Spinal cord (tissue), 10 donors: ENCODE measurements around the gene NAXE. TPM values are rescaled to one million over a fixed set of nuclear protein-coding genes. Genes with fewer than 3 reads are reported as not detected.
"Not testable (repeated sequence)": the region's sequence is repeated elsewhere in the genome, so short reads cannot be mapped to it uniquely, and the experiment has no call there.

ENCODE experiments used
- DNase-seq, 6 donors: peaks; one replicate each; pipeline versions ENCODE4 v3.0.0 to v3.0.0-alpha.2; 2013 to 2015; ENCODE audit warnings: low spot score in 6 of 6, low read depth in 4 of 6
- H3K27ac ChIP-seq: one replicate; pipeline ENCODE4 v1.5.1; 2013; ENCODE audit warnings: low read depth, low read length, control low read depth
- H3K27me3 ChIP-seq: one replicate; pipeline ENCODE4 v1.6.1; 2013; ENCODE audit warnings: low read length; ENCODE audit not compliant: control insufficient read depth, insufficient read depth
- H3K36me3 ChIP-seq: one replicate; pipeline ENCODE4 v1.6.1; 2013; ENCODE audit warnings: low read length; ENCODE audit not compliant: control insufficient read depth, insufficient read depth
- H3K4me1 ChIP-seq: one replicate; pipeline ENCODE4 v1.6.1; 2013; ENCODE audit warnings: low read length; ENCODE audit not compliant: control insufficient read depth, insufficient read depth
- H3K4me3 ChIP-seq: one replicate; pipeline ENCODE4 v1.5.1; 2013; ENCODE audit warnings: low read depth, low read length, control low read depth
- H3K9me3 ChIP-seq: one replicate; pipeline ENCODE4 v1.6.1; 2013; ENCODE audit warnings: low read length; ENCODE audit not compliant: control insufficient read depth, insufficient read depth
- WGBS: methylation state at CpG from one replicate; pipeline ENCODE4 v1.1.5; 2013; ENCODE audit warnings: missing lambda C conversion rate; ENCODE audit not compliant: insufficient coverage; 5-methylcytosine and 5-hydroxymethylcytosine counted together
- polyA plus RNA-seq, 2 donors: library from polyadenylated mRNA; unstranded; fragments of 120-200 nt; gene quantifications; one replicate each; pipeline ENCODE4 v1.2.1, GENCODE V29; 2013; ENCODE audit not compliant: insufficient read length in 2 of 2
- total RNA-seq, 2 donors: library from RNA; depleted of rRNA in 1 of 2; stranded (reverse); fragments of 120-200 nt in 1 of 2; fragments of >200 nt in 1 of 2; gene quantifications; one replicate each; pipeline versions ENCODE4 v1.2.3 to v1.2.4, GENCODE V29; 2013 to 2014
- donor health status: healthy.

NAXE gene
- total and polyA plus RNA-seq, 4 donors: 53.5 to 113 (median 107) TPM

- under 1% methylated on average over 50 of the region's 55 CpGs for WGBS
- no peak overlapping the region for H3K4me3 ChIP-seq
- H3K27me3 ChIP-seq: peaks cover 36% of the 10 kb centered on the region
- H3K9me3 ChIP-seq: no peaks in the 10 kb centered on the region
- H3K4me1 ChIP-seq: peaks cover 32% of the 10 kb centered on the region
- H3K36me3 ChIP-seq: no peaks in the 10 kb centered on the region
- DNase-seq: no peak
- no peak overlapping the region for H3K27ac ChIP-seq
Observed at GRCh38 chr1:156624814-156625435, 33.3 kb downstream of the NAXE start.

DNA sequence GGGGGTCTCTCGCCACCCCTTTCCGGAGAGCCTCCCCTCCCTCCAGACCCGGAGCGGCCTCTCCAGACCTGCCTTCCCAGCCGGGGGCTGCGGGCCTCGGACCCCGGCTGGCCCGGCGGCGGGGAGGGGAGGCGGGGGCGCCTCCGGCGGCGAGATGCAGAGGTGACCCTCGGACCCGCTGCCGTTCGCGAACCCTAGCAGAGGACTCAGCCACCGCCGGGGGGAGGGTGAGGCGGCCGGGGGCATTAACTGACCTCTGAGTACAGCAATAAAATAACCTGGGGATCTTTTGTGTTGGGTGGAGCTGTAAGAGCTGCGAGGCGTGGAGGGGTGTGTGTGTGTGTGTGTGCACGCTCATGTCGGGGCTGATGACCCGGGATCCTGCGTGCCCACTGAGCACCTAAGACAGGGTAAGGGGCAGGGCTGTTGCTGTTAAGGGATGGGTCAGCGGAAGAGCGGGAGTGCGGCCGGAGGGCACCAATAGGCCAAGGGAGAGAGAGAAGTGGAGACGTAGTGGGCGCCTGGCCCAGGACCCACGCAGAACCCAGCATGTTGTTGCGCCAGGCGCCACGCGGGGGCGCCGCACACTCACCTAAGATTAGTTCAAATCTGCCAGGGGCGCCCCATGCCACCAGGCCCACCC, 34.0 kb downstream of the NAXE start:
- H3K27ac ChIP-seq: no peak overlapping the region
- peaks cover 35% of the 10 kb centered on the region for H3K27me3 ChIP-seq

DNA sequence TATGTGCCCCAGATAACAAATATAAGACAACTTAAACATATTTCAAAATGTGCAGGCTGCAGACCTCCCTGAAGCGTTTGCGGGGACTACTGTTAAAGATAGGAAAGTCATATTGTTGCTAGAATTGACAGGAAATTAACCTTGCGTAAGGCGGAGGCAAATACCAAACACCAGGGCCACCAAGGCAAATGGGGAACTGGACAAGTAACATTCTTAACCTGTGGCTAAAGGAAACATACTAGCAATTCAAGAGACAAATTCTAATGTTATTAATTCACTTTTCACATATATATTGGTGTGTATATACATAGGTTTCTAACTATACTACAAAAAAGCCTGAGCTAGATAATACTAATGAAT, 34.5 kb downstream of the NAXE start:
- no CpG with 5 or more reads among the region's 4 CpGs for WGBS
- DNase-seq: no peak
- H3K4me1 ChIP-seq: peaks cover 32% of the 10 kb centered on the region
- H3K27me3 ChIP-seq: peaks cover 35% of the 10 kb centered on the region
- no peak overlapping the region for H3K4me3 ChIP-seq
- H3K36me3 ChIP-seq: no peaks in the 10 kb centered on the region
- H3K9me3 ChIP-seq: no peaks in the 10 kb centered on the region
- H3K27ac ChIP-seq: no peak overlapping the region

More for the DNA sequence above, 34.0 kb downstream of the NAXE start:
- 1% methylated on average over 35 of the region's 45 CpGs for WGBS
- Histone ChIP-seq H3K36me3 (no peaks in the 10 kb centered on the region), H3K4me1 (peaks cover 32% of the 10 kb centered on the region), H3K9me3 (no peaks in the 10 kb centered on the region), H3K4me3 (peak overlapping the region; percentile 20)
- DNase-seq: peak in 3 of 6 donors; percentile 65 to 90 (median 85)

GRCh38 chr1:156627313-156627880, 35.8 kb downstream of the NAXE start:
- Histone ChIP-seq H3K27me3 (peaks cover 35% of the 10 kb centered on the region), H3K4me3 (no peak overlapping the region), H3K27ac (no peak overlapping the region), H3K36me3 (no peaks in the 10 kb centered on the region), H3K9me3 (no peaks in the 10 kb centered on the region), H3K4me1 (peaks cover 32% of the 10 kb centered on the region)
- 90% methylated on average over 2 of the region's 2 CpGs for WGBS
- DNase-seq: peak in 2 of 6 donors; percentile 57 to 69

GRCh38 chr1:156629823-156630449, 38.4 kb downstream of the NAXE start:
- Histone ChIP-seq H3K27me3 (peaks cover 16% of the 10 kb centered on the region), H3K27ac (no peak overlapping the region), H3K9me3 (no peaks in the 10 kb centered on the region), H3K4me1 (peaks cover 22% of the 10 kb centered on the region), H3K36me3 (no peaks in the 10 kb centered on the region), H3K4me3 (no peak overlapping the region)
- 100% methylated on average over 1 of the region's 8 CpGs for WGBS
- DNase-seq: no peak

GRCh38 chr1:156631152-156631551, 39.6 kb downstream of the NAXE start:
- not testable (repeated sequence) for H3K9me3 ChIP-seq, H3K27ac ChIP-seq, H3K4me3 ChIP-seq, H3K36me3 ChIP-seq, DNase-seq, H3K27me3 ChIP-seq
- peaks cover 12% of the 10 kb centered on the region for H3K4me1 ChIP-seq
- 41% methylated on average over 3 of the region's 9 CpGs for WGBS

GRCh38 chr1:156632355-156632754, 40.8 kb downstream of the NAXE start:
- no peaks in the 10 kb centered on the region for H3K9me3 ChIP-seq
- no CpG with 5 or more reads among the region's 3 CpGs for WGBS
- H3K4me1 ChIP-seq: peaks cover 20% of the 10 kb centered on the region
- DNase-seq: no peak
- no peak overlapping the region for H3K27ac ChIP-seq
- H3K4me3 ChIP-seq: no peak overlapping the region
- no peaks in the 10 kb centered on the region for H3K27me3 ChIP-seq
- no peaks in the 10 kb centered on the region for H3K36me3 ChIP-seq

DNA sequence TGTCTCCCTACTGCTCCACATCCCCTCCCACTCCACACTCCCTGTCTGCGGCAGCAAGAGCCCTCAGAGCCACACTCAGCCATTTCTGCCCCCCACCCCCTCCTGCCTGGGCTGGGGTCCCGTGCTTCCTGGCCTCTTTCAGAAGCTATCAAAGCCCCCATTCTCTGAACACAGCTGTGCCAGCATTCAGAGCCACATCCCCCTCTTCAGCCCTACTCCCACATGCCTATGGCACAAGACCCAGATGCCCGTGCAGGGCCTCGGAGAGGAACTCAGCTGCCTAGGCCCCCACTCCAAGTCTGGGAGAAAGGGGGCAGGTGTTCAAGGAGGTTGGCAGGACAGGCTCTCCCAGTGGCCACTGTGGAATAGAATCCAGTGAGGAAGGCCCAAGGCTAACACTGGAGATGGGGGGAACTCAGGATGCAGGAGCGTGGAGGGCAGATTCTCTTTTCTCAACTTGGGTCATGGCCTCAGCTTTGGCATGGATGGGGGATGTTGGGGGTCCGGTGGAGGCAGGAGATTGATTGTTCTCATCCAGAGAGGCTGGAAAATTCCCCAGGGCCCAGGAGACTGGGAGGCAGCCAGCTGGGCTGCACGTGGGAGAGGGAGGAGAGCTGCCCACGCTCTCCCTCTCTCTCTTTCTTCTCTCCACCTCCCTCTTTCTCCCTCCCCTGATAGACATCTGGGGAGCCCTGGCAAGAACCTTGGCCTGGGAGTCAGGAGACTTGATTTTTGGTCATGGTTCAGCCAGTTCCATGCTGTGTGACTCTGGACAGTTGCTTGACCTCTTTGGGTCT, 46.8 kb downstream of the NAXE start:
- peaks cover 5% of the 10 kb centered on the region for H3K27me3 ChIP-seq
- peak in 5 of 6 donors; percentile 66 to 92 (median 73) for DNase-seq
- WGBS: 38% methylated on average over 3 of the region's 8 CpGs
- peaks cover 5% of the 10 kb centered on the region for H3K36me3 ChIP-seq
- H3K27ac ChIP-seq: peak overlapping the region; percentile 92
- H3K4me1 ChIP-seq: peaks cover 67% of the 10 kb centered on the region
- H3K4me3 ChIP-seq: no peak overlapping the region
- H3K9me3 ChIP-seq: no peaks in the 10 kb centered on the region

DNA sequence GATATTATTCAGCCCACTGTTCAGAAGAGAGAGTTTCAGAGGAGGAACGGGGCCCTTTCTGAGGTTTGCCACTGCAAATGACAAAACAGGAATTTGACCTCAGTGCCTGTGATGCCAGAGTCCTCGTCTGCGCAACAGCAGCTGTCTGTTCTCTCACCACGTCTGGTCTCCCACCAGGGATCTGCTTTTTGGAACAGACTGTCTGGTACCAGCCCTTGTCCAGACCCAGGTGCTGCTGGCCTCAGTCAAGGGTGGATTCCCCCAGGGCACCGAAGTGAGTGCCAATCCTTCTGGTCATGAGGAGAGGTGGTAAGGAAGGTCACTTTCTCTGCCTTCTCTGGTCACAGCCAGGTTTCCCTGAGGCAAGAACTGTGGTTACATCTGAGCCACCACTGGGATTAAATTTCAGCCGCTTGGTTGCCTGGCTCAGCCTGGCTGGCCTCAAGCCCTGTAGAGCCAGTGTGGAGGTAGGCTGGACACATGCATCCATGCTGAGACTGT, 48.1 kb downstream of the NAXE start:
- H3K4me3 ChIP-seq: no peak overlapping the region
- no peak for DNase-seq
- no peaks in the 10 kb centered on the region for H3K9me3 ChIP-seq
- peaks cover 5% of the 10 kb centered on the region for H3K27me3 ChIP-seq
- 33% methylated on average over 6 of the region's 6 CpGs for WGBS
- H3K4me1 ChIP-seq: peaks cover 73% of the 10 kb centered on the region
- H3K36me3 ChIP-seq: peaks cover 10% of the 10 kb centered on the region
- peak overlapping the region; percentile 92 for H3K27ac ChIP-seq
